B cell (primary cell): ENCODE results near the gene SIK3.

Source experiments
- CTCF ChIP-seq: fragments of 200-600 bp; IDR thresholded peaks from one replicate; pipeline ENCODE4 v1.8.0; 2022; ENCODE audit warnings: antibody characterized with exemption, mild to moderate bottlenecking
- EZH2 ChIP-seq: IDR thresholded peaks from 2 replicates; pipeline ENCODE4 v1.6.1; 2012; ENCODE audit warnings: borderline replicate concordance, low read depth, mild to moderate bottlenecking, moderate library complexity, low read length; ENCODE audit not compliant: insufficient read depth, poor library complexity, severe bottlenecking

GRCh38 chr11:117022526-117022925 lies 75.7 kb downstream of the SIK3 start:
- TF ChIP-seq CTCF: no peak
- TF ChIP-seq EZH2: no peak
